PFSK-1 (cell line): ENCODE data around the gene PLPPR1.

Experiments
- POLR2AphosphoS5 ChIP-seq: IDR thresholded peaks from 2 replicates; pipeline ENCODE4 v1.6.1; 2012; ENCODE audit warnings: low read depth, mild to moderate bottlenecking, control low read depth, low read length, moderate library complexity
- TF ChIP-seq, protein P1 (sequence below), 2 experiments: IDR thresholded peaks; 2 replicates each; pipeline versions ENCODE4 v1.6.1 to v1.8.0; 2011 to 2012; ENCODE audit warnings: low read depth in 2 of 2, low read length in 2 of 2, control low read depth in 1 of 2, inconsistent platforms in 1 of 2, mild to moderate bottlenecking in 1 of 2, moderate library complexity in 1 of 2; ENCODE audit not compliant: insufficient read depth in 1 of 2

DNA sequence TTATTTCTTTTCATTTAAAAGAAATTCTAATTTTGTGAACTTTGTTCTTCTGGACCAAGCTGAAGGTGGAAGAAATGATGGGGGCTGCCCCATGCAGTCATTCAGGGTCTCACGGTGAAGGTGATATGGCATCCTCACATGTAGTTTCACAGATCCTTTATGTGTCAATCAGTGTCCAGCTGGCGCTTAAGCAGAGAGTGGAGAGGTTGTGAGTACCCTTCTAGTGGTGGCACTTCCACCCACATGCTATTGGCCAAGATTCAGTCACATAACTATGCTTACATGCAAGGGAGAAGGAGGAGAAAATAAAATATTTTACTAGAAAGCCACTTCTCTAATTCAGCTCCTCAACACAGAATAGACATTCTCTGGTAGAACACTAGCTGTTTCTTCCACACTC, 34.7 kb downstream of the PLPPR1 start:
- TF ChIP-seq, protein P1, sequence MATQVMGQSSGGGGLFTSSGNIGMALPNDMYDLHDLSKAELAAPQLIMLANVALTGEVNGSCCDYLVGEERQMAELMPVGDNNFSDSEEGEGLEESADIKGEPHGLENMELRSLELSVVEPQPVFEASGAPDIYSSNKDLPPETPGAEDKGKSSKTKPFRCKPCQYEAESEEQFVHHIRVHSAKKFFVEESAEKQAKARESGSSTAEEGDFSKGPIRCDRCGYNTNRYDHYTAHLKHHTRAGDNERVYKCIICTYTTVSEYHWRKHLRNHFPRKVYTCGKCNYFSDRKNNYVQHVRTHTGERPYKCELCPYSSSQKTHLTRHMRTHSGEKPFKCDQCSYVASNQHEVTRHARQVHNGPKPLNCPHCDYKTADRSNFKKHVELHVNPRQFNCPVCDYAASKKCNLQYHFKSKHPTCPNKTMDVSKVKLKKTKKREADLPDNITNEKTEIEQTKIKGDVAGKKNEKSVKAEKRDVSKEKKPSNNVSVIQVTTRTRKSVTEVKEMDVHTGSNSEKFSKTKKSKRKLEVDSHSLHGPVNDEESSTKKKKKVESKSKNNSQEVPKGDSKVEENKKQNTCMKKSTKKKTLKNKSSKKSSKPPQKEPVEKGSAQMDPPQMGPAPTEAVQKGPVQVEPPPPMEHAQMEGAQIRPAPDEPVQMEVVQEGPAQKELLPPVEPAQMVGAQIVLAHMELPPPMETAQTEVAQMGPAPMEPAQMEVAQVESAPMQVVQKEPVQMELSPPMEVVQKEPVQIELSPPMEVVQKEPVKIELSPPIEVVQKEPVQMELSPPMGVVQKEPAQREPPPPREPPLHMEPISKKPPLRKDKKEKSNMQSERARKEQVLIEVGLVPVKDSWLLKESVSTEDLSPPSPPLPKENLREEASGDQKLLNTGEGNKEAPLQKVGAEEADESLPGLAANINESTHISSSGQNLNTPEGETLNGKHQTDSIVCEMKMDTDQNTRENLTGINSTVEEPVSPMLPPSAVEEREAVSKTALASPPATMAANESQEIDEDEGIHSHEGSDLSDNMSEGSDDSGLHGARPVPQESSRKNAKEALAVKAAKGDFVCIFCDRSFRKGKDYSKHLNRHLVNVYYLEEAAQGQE (IDR thresholded peaks at IDR 0.05; ENCODE audit: insufficient read depth in 1 of 2, low read depth in 2 of 2, low read length in 2 of 2), result no peak
- no peak for TF ChIP-seq POLR2AphosphoS5
